HS-27A (cell line): ENCODE measurements around the gene LYPLA2.
"Not testable (repeated sequence)": the region's sequence is repeated elsewhere in the genome, so short reads cannot be mapped to it uniquely, and the experiment has no call there.

Experiments used
- DNase-seq: peaks from one replicate; pipeline ENCODE4 v3.0.0-alpha.2; 2012; ENCODE audit warnings: low read depth, missing footprints

LYPLA2 gene

GRCh38 chr1:23779826-23780371 lies 11.0 kb upstream of the LYPLA2 start:
- no peak for DNase-seq

GRCh38 chr1:23783141-23783540 lies 7.8 kb upstream of the LYPLA2 start:
- not testable (repeated sequence) for DNase-seq

- DNase-seq: no peak
Measured at GRCh38 chr1:23784846-23785245, 6.1 kb upstream of the LYPLA2 start.

GRCh38 chr1:23787701-23788100 lies 3.2 kb upstream of the LYPLA2 start:
- DNase-seq: no peak

- no peak for DNase-seq
Measured at GRCh38 chr1:23788695-23789094, 2.2 kb upstream of the LYPLA2 start.

- no peak for DNase-seq
Measured at GRCh38 chr1:23791516-23792047, 637 bp downstream of the LYPLA2 start.

GRCh38 chr1:23792151-23792945 lies 1.4 kb downstream of the LYPLA2 start:
- no peak for DNase-seq

- no peak for DNase-seq
Measured at GRCh38 chr1:23793018-23793781, 2.3 kb downstream of the LYPLA2 start.

GRCh38 chr1:23793861-23794731 lies 3.2 kb downstream of the LYPLA2 start:
- no peak for DNase-seq

GRCh38 chr1:23794732-23795182 lies 3.8 kb downstream of the LYPLA2 start:
- DNase-seq: not testable (repeated sequence)

GRCh38 chr1:23795676-23796465 lies 4.9 kb downstream of the LYPLA2 start:
- DNase-seq: no peak

GRCh38 chr1:23796466-23797271 lies 5.7 kb downstream of the LYPLA2 start:
- DNase-seq: no peak

GRCh38 chr1:23797478-23798448 lies 6.8 kb downstream of the LYPLA2 start:
- DNase-seq: no peak

- no peak for DNase-seq
Measured at GRCh38 chr1:23798662-23799142, 7.8 kb downstream of the LYPLA2 start.

- DNase-seq: no peak
Measured at GRCh38 chr1:23799255-23799569, 8.3 kb downstream of the LYPLA2 start.

GRCh38 chr1:23799570-23800399 lies 8.8 kb downstream of the LYPLA2 start:
- no peak for DNase-seq

- no peak for DNase-seq
Measured at GRCh38 chr1:23800400-23801337, 9.7 kb downstream of the LYPLA2 start, which contains the start of gene GALE. TSS of gene GALE (minus strand) at chr1:23800754. CDS start at chr1:23799007, 1,747 bp downstream.
